Measurements from ENCODE around the gene INHBC.

DNA sequence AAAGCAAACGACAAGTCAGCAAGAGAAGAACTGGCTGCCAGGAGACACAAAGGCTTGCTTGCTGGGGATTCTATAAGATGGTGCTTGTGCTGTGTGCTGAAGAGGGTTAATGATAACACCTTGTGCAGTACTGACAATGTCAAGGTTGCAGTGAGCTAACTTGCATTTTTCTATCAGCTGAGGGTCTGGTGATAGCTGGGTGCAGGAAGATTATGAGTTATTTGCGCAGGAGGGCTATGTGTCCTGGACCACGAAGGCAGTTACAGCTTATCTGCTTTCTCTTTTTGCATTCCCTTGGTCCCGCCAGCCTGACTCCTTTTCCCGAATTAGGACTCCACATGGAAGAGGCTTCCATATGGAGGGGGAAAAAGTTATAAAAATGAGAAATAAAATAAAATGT is 46.2 kb upstream of the INHBC start:
- TF ChIP-seq, protein P1, sequence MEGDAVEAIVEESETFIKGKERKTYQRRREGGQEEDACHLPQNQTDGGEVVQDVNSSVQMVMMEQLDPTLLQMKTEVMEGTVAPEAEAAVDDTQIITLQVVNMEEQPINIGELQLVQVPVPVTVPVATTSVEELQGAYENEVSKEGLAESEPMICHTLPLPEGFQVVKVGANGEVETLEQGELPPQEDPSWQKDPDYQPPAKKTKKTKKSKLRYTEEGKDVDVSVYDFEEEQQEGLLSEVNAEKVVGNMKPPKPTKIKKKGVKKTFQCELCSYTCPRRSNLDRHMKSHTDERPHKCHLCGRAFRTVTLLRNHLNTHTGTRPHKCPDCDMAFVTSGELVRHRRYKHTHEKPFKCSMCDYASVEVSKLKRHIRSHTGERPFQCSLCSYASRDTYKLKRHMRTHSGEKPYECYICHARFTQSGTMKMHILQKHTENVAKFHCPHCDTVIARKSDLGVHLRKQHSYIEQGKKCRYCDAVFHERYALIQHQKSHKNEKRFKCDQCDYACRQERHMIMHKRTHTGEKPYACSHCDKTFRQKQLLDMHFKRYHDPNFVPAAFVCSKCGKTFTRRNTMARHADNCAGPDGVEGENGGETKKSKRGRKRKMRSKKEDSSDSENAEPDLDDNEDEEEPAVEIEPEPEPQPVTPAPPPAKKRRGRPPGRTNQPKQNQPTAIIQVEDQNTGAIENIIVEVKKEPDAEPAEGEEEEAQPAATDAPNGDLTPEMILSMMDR (IDR thresholded peaks at IDR 0.05): no peak
- TF ChIP-seq ZFX (IDR thresholded peaks at IDR 0.05; ENCODE audit: borderline replicate concordance): no peak

Measured in 22Rv1 (cell line).